ENCODE results near the gene TTC28.
"Not testable (repeated sequence)": the region's sequence is repeated elsewhere in the genome, so short reads cannot be mapped to it uniquely, and the experiment has no call there.

TTC28 gene

DNA sequence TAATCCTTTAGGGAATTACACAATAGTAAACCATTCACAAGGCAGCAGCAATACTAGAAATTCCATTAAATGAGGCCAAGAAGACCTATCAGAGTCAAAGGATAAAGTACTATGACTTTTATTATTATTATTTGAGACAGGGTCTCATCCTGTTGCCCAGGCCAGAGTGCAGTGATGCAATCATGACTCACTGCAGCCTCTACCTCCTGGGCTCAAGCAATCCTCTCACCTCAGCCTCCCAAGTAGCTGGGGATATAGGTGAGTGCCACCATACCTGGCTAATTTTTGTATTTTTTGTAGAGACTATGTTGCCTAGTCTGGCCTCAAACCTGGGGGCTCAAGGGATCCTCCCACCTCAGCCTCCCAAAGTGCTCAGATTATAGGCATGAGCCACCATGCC, 51.8 kb downstream of the TTC28 start:
- H3F3A ChIP-seq (ENCODE audit: low read depth) = peaks cover 3% of the 10 kb centered on the region; the same call in 1 of the 2 replicates
- no peak overlapping the region for H3K4me3 ChIP-seq (ENCODE audit: low read length, poor library complexity, severe bottlenecking)
- no peaks in the 10 kb centered on the region for H3K9me2 ChIP-seq (replicated peaks; ENCODE audit: low read depth, low read length)
- no peaks in the 10 kb centered on the region for H3K4me1 ChIP-seq (ENCODE audit: insufficient read depth, low read length, poor library complexity, severe bottlenecking)
- H3K79me2 ChIP-seq (ENCODE audit: insufficient read depth, low read length) = no peaks in the 10 kb centered on the region
- H3K4me2 ChIP-seq (ENCODE audit: low read depth, low read length, poor library complexity, severe bottlenecking) = no peak overlapping the region
- no peaks in the 10 kb centered on the region for H3K27me3 ChIP-seq (ENCODE audit: insufficient read depth, low read length, poor library complexity, severe bottlenecking)
- H3K9ac ChIP-seq (ENCODE audit: low read depth, low read length, poor library complexity, severe bottlenecking) = no peak overlapping the region
- no peaks in the 10 kb centered on the region for H3K9me3 ChIP-seq (ENCODE audit: insufficient read depth, low read depth, low read length)
- TF ChIP-seq, protein P1, sequence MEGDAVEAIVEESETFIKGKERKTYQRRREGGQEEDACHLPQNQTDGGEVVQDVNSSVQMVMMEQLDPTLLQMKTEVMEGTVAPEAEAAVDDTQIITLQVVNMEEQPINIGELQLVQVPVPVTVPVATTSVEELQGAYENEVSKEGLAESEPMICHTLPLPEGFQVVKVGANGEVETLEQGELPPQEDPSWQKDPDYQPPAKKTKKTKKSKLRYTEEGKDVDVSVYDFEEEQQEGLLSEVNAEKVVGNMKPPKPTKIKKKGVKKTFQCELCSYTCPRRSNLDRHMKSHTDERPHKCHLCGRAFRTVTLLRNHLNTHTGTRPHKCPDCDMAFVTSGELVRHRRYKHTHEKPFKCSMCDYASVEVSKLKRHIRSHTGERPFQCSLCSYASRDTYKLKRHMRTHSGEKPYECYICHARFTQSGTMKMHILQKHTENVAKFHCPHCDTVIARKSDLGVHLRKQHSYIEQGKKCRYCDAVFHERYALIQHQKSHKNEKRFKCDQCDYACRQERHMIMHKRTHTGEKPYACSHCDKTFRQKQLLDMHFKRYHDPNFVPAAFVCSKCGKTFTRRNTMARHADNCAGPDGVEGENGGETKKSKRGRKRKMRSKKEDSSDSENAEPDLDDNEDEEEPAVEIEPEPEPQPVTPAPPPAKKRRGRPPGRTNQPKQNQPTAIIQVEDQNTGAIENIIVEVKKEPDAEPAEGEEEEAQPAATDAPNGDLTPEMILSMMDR (conservative IDR thresholded peaks at IDR 0.05; ENCODE audit: low read length) = no peak
- no peak for TF ChIP-seq EZH2phosphoT487 (IDR thresholded peaks at IDR 0.05; ENCODE audit: borderline replicate concordance)
- no peaks in the 10 kb centered on the region for H4K20me1 ChIP-seq (ENCODE audit: insufficient read depth, low read length, poor library complexity, severe bottlenecking)
- H2AFZ ChIP-seq (ENCODE audit: low read length) = no peak overlapping the region
- no peaks in the 10 kb centered on the region for H3K36me3 ChIP-seq (ENCODE audit: insufficient read depth, low read length)

DNA sequence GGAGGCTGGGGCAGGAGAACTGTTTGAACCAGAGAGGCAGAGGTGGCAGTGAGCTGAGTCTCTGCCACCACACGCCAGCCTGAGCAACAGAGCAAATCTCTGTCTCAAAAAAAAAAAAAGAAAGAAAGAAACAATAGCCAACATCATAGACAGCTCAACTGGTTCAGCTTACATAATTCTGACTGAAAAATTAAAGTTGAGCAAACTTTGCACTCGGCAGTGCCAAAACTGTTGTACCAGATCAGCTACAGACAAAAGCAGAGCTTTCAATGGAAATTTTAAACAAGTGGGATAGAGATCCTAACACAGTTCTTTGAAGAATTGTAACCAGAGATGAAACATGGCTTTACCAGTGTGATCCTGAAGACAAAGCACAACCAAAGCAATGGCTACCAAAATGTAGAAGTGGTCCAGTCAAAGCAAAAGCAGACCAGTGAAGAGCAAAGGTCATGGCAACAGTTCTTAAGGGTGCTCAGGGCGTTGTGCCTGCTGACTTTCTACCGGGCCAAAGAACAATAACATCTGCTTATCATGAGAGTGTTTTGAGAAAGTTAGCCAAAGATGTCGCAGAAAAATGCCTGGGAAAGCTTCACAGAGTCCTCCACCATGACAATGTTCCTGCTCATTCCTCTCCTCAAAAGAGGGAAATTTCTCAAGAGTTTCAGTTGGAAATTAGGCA, 59.3 kb downstream of the TTC28 start:
- Histone ChIP-seq H3K79me2 (ENCODE audit: insufficient read depth, low read length) (no peaks in the 10 kb centered on the region), H3K36me3 (ENCODE audit: insufficient read depth, low read length) (no peaks in the 10 kb centered on the region), H3K4me3 (ENCODE audit: low read length, poor library complexity, severe bottlenecking) (no peak overlapping the region), H3K9me2 (replicated peaks; ENCODE audit: low read depth, low read length) (no peaks in the 10 kb centered on the region), H3K4me2 (ENCODE audit: low read depth, low read length, poor library complexity, severe bottlenecking) (no peak overlapping the region), H3K4me1 (ENCODE audit: insufficient read depth, low read length, poor library complexity, severe bottlenecking) (no peaks in the 10 kb centered on the region), H3K9me3 (ENCODE audit: insufficient read depth, low read depth, low read length) (no peaks in the 10 kb centered on the region), H4K20me1 (ENCODE audit: insufficient read depth, low read length, poor library complexity, severe bottlenecking) (no peaks in the 10 kb centered on the region), H3K9ac (ENCODE audit: low read depth, low read length, poor library complexity, severe bottlenecking) (no peak overlapping the region), H3K27me3 (ENCODE audit: insufficient read depth, low read length, poor library complexity, severe bottlenecking) (no peaks in the 10 kb centered on the region), H3F3A (ENCODE audit: low read depth) (no peaks in the 10 kb centered on the region), H2AFZ (ENCODE audit: low read length) (no peak overlapping the region)
- TF ChIP-seq, protein P1 (conservative IDR thresholded peaks at IDR 0.05; ENCODE audit: low read length) = no peak
- no peak for TF ChIP-seq EZH2phosphoT487 (IDR thresholded peaks at IDR 0.05; ENCODE audit: borderline replicate concordance)

DNA sequence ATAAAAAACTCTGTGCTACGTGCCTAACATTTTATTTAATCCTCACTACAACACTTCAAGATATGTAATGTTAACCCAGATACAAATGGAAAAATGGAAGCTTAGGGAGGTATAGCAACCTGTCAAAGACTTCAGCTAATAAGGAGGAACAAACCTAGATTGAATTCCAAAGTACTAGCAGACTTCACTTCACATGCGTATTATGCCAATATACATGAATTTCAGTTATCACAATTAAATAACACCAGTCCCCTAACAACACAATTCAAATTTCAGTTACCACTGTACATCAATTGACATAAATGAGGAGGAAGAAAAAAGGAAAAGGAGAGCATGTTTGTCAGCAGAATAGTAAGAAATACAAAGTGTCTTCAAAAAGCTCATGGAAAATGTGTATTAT, 60.4 kb downstream of the TTC28 start:
- no peak overlapping the region for H2AFZ ChIP-seq (ENCODE audit: low read length)
- no peak overlapping the region for H3K9ac ChIP-seq (ENCODE audit: low read depth, low read length, poor library complexity, severe bottlenecking)
- H3K4me2 ChIP-seq (ENCODE audit: low read depth, low read length, poor library complexity, severe bottlenecking) = no peak overlapping the region
- H3F3A ChIP-seq (ENCODE audit: low read depth) = no peaks in the 10 kb centered on the region
- no peaks in the 10 kb centered on the region for H3K9me2 ChIP-seq (replicated peaks; ENCODE audit: low read depth, low read length)
- H3K9me3 ChIP-seq (ENCODE audit: insufficient read depth, low read depth, low read length) = no peaks in the 10 kb centered on the region
- H3K4me1 ChIP-seq (ENCODE audit: insufficient read depth, low read length, poor library complexity, severe bottlenecking) = peaks cover 4% of the 10 kb centered on the region
- no peaks in the 10 kb centered on the region for H3K27me3 ChIP-seq (ENCODE audit: insufficient read depth, low read length, poor library complexity, severe bottlenecking)
- H3K36me3 ChIP-seq (ENCODE audit: insufficient read depth, low read length) = no peaks in the 10 kb centered on the region
- no peaks in the 10 kb centered on the region for H4K20me1 ChIP-seq (ENCODE audit: insufficient read depth, low read length, poor library complexity, severe bottlenecking)
- no peak for TF ChIP-seq EZH2phosphoT487 (IDR thresholded peaks at IDR 0.05; ENCODE audit: borderline replicate concordance)
- TF ChIP-seq, protein P1 (conservative IDR thresholded peaks at IDR 0.05; ENCODE audit: low read length) = no peak
- no peak overlapping the region for H3K4me3 ChIP-seq (ENCODE audit: low read length, poor library complexity, severe bottlenecking)
- no peaks in the 10 kb centered on the region for H3K79me2 ChIP-seq (ENCODE audit: insufficient read depth, low read length)

DNA sequence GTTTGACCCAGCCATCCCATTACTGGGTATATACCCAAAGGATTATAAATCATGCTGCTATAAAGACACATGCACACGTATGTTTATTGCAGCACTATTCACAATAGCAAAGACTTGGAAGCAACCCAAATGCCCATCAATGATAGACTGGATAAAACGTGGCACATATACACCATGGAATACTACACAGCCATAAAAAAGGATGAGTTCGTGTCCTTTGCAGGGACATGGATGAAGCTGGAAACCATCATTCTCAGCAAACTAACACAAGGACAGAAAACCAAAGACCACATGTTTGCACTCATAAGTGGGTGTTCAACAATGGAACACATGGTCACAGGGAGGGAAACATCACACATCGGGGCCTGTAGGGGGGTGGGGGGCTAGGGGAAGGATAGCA, 64.2 kb downstream of the TTC28 start:
- not testable (repeated sequence) for H3K79me2 ChIP-seq (ENCODE audit: insufficient read depth, low read length); H2AFZ ChIP-seq (ENCODE audit: low read length); H3K4me2 ChIP-seq (ENCODE audit: low read depth, low read length, poor library complexity, severe bottlenecking); H3K4me1 ChIP-seq (ENCODE audit: insufficient read depth, low read length, poor library complexity, severe bottlenecking); H3K9me2 ChIP-seq (replicated peaks; ENCODE audit: low read depth, low read length); H4K20me1 ChIP-seq (ENCODE audit: insufficient read depth, low read length, poor library complexity, severe bottlenecking); H3K36me3 ChIP-seq (ENCODE audit: insufficient read depth, low read length); H3K9me3 ChIP-seq (ENCODE audit: insufficient read depth, low read depth, low read length); H3K9ac ChIP-seq (ENCODE audit: low read depth, low read length, poor library complexity, severe bottlenecking); H3K27me3 ChIP-seq (ENCODE audit: insufficient read depth, low read length, poor library complexity, severe bottlenecking); H3F3A ChIP-seq (ENCODE audit: low read depth); H3K4me3 ChIP-seq (ENCODE audit: low read length, poor library complexity, severe bottlenecking)

All from Loucy (cell line).